Measurements from ENCODE around the gene HAPLN3. TPM values are rescaled to one million over a fixed set of nuclear protein-coding genes. Genes with fewer than 3 reads are reported as not detected.

HAPLN3 gene
- total and polyA plus RNA-seq, 2 of the 4 experiments (the other 2 are of a cell fraction) = 5.9 to 28.6 TPM

GRCh38 chr15:88877415-88877814, 17.9 kb downstream of the HAPLN3 start:
- H2AK5ac ChIP-seq (ENCODE audit: low read depth, low read length) = no peak overlapping the region
- no peak overlapping the region for H4K8ac ChIP-seq (ENCODE audit: low read depth in 2 of 2, low read length in 2 of 2)
- peaks cover 21% of the 10 kb centered on the region for H3K36me3 ChIP-seq (ENCODE audit: control insufficient read depth, insufficient read depth, low read length)
- peaks cover 4% of the 10 kb centered on the region; the same call in 1 of the 2 replicates for H3K27me3 ChIP-seq (ENCODE audit: control insufficient read depth, insufficient read depth, low read length)
- H4K91ac ChIP-seq (ENCODE audit: insufficient read depth, low read depth, low read length) = no peak overlapping the region
- H3K9me3 ChIP-seq (ENCODE audit: control insufficient read depth, insufficient read depth, low read length) = no peaks in the 10 kb centered on the region
- BruUV-seq (replicated peaks) = TSS peak; percentile 65
- intact Hi-C loops (cut with micrococcal nuclease) (no loop called here), in situ Hi-C loops (cut with MboI; ENCODE audit: low sequenced_read_pairs) (no loop called here), dilution Hi-C loops (cut with HindIII; ENCODE audit: low sequenced_read_pairs, unreplicated experiment) (no loop called here)
- no peak overlapping the region for H2AFZ ChIP-seq (replicated peaks; ENCODE audit: low read length, poor library complexity)
- H2AK9ac ChIP-seq (replicated peaks; ENCODE audit: low read depth, low read length, poor library complexity) = no peak overlapping the region
- H3K27ac ChIP-seq (ENCODE audit: insufficient read depth, low read length) = no peak overlapping the region
- H3K9ac ChIP-seq (ENCODE audit: low read depth, low read length) = no peak overlapping the region
- TF ChIP-seq SMC3 (IDR thresholded peaks at IDR 0.05; ENCODE audit: low read depth, low read length) (no peak), CHD1 (IDR thresholded peaks at IDR 0.05; ENCODE audit: low read depth, low read length) (no peak), RAD21 (IDR thresholded peaks at IDR 0.05; ENCODE audit: low read length) (no peak), POLR2A (IDR thresholded peaks at IDR 0.05; ENCODE audit: low read depth, low read length) (no peak), RFX5 (IDR thresholded peaks at IDR 0.05; ENCODE audit: low read depth, low read length) (no peak), MXI1 (IDR thresholded peaks at IDR 0.05; ENCODE audit: borderline replicate concordance, low read depth, low read length) (no peak), USF2 (IDR thresholded peaks at IDR 0.05; ENCODE audit: low read depth, low read length) (no peak), MAZ (IDR thresholded peaks at IDR 0.05; ENCODE audit: borderline replicate concordance, low read depth, low read length) (no peak), RCOR1 (IDR thresholded peaks at IDR 0.05; ENCODE audit: insufficient replicate concordance, low read length) (no peak), CEBPB (IDR thresholded peaks at IDR 0.05; ENCODE audit: low read depth, low read length) (no peak), NFE2L2 (IDR thresholded peaks at IDR 0.05; ENCODE audit: low read depth, low read length) (no peak)
- TF ChIP-seq, protein P1, sequence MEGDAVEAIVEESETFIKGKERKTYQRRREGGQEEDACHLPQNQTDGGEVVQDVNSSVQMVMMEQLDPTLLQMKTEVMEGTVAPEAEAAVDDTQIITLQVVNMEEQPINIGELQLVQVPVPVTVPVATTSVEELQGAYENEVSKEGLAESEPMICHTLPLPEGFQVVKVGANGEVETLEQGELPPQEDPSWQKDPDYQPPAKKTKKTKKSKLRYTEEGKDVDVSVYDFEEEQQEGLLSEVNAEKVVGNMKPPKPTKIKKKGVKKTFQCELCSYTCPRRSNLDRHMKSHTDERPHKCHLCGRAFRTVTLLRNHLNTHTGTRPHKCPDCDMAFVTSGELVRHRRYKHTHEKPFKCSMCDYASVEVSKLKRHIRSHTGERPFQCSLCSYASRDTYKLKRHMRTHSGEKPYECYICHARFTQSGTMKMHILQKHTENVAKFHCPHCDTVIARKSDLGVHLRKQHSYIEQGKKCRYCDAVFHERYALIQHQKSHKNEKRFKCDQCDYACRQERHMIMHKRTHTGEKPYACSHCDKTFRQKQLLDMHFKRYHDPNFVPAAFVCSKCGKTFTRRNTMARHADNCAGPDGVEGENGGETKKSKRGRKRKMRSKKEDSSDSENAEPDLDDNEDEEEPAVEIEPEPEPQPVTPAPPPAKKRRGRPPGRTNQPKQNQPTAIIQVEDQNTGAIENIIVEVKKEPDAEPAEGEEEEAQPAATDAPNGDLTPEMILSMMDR (conservative IDR thresholded peaks at IDR 0.05; ENCODE audit: low read depth, low read length) = no peak
- DNase-seq = no peak
- H2BK120ac ChIP-seq (ENCODE audit: low read depth, low read length) = no peak overlapping the region
- H2BK15ac ChIP-seq (ENCODE audit: low read depth, low read length) = no peak overlapping the region
- no peak overlapping the region for H2BK20ac ChIP-seq (ENCODE audit: low read depth, low read length)
- H3K4me3 ChIP-seq (ENCODE audit: insufficient read depth, low read depth, low read length) = no peak overlapping the region
- 97% methylated on average over 6 of the region's 11 CpGs; no CpG with 5 or more reads in 1 of the 2 experiments for WGBS, 2 experiments (ENCODE audit: extremely low coverage in 2 of 2, insufficient read length in 1 of 2)
- H3K14ac ChIP-seq (replicated peaks; ENCODE audit: low read depth, low read length) = no peak overlapping the region
- ATAC-seq (ENCODE audit: low read depth) = no peak
- ChIA-PET CTCF (interaction anchor here (0.6 to 2.1 kb wide), 3 partner anchors 8 to 183 kb away, joined by 4 to 10 read pairs (median 5); no protein-coding TSS in a partner anchor), POLR2A (ENCODE audit: unreplicated experiment) (no interaction called here)
- no peaks in the 10 kb centered on the region; a peak in 1 of 4 replicates for H3K79me1 ChIP-seq (ENCODE audit: low read depth in 1 of 2, low read length in 2 of 2)
- H3K4me1 ChIP-seq (ENCODE audit: control insufficient read depth, insufficient read depth, low read length) = no peaks in the 10 kb centered on the region
- H3K4me2 ChIP-seq (ENCODE audit: low read depth, low read length) = no peak overlapping the region
- H4K20me1 ChIP-seq (ENCODE audit: insufficient read depth, low read length) = no peaks in the 10 kb centered on the region
- H3K18ac ChIP-seq (ENCODE audit: low read depth, low read length) = no peak overlapping the region
- peaks cover 2% of the 10 kb centered on the region; the same call in 1 of the 2 replicates for H3K9me1 ChIP-seq (ENCODE audit: insufficient read depth, low read length)
- H3K4ac ChIP-seq (ENCODE audit: low read depth, low read length) = no peak overlapping the region
- H2BK5ac ChIP-seq (ENCODE audit: low read depth, low read length, poor library complexity, severe bottlenecking) = no peak overlapping the region
- no peak overlapping the region for H4K5ac ChIP-seq (ENCODE audit: low read depth, low read length)
- no peak overlapping the region for H3K56ac ChIP-seq (ENCODE audit: extremely low read depth, insufficient read depth, low read length)
- H3K23ac ChIP-seq (ENCODE audit: low read depth, low read length) = no peak overlapping the region

Measured in IMR-90 (cell line).